WERI-Rb-1 (cell line): ENCODE data around the gene FAM216A.

ENCODE experiments used
- DNase-seq: peaks from one replicate; pipeline ENCODE4 v3.0.0-alpha.2; 2020
- H3K27ac ChIP-seq: fragments of 250-450 bp; sonication (Bioruptor Pico); 2 replicates; pipeline ENCODE4 v1.5.1; 2020; ENCODE audit warnings: mild to moderate bottlenecking, moderate library complexity
- H3K27me3 ChIP-seq: fragments of 250-450 bp; sonication (Bioruptor Pico); 2 replicates; pipeline ENCODE4 v1.5.1; 2021; ENCODE audit warnings: mild to moderate bottlenecking, low read depth, moderate library complexity; ENCODE audit not compliant: insufficient read depth, severe bottlenecking
- H3K36me3 ChIP-seq: fragments of 250-450 bp; sonication (Bioruptor Pico); 2 replicates; pipeline ENCODE4 v1.5.1; 2020; ENCODE audit warnings: mild to moderate bottlenecking, moderate library complexity
- H3K4me3 ChIP-seq: 2 replicates; pipeline ENCODE4 v1.5.1; 2011; ENCODE audit warnings: low read depth, mild to moderate bottlenecking, control low read depth, low read length
- H3K9me3 ChIP-seq: fragments of 250-450 bp; sonication (Bioruptor Pico); 2 replicates; pipeline ENCODE4 v1.5.1; 2021; ENCODE audit warnings: mild to moderate bottlenecking, moderate library complexity; ENCODE audit not compliant: severe bottlenecking
- CTCF ChIP-seq: IDR thresholded peaks from 2 replicates; pipeline ENCODE4 v1.5.1; 2011; ENCODE audit warnings: low read depth, mild to moderate bottlenecking, control low read depth, inconsistent platforms, low read length

Gene FAM216A

DNA sequence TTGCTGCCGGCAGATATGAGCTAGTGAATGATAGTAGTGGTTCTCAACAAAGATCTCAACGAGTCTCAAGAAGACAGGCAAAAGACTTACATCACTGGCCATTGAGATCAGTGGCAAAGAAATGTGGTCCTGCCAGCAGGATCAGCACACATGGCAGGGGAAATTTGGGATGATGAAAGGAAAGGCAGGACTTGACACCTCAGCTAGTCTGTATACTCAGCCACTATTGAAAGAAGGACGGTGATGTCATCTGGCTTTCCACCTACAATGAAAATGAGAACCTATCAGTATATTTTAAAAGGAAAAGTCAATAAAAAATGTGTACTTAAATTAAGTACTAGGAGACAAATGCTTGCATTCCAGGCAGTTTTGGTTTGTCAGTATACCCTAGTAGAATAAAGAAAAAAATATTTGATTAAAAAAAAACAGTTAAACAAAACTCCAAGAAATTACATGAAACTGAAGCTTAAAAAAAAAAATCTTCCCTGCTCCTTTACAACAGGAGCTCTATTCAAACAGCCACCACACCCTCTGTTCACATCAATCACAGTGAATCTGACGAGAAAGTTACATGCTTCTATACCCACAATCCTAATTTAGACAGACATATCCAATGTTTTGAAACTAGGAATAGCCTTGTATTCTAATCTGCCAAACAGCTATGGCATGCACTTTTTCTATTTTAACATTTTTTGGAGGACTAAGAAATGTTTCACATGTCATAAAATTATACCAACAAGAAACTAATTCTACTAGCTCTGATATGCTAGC, 68.4 kb downstream of the FAM216A start:
- no peak for DNase-seq
- Histone ChIP-seq H3K27ac (no peak overlapping the region), H3K27me3 (no peaks in the 10 kb centered on the region), H3K4me3 (no peak overlapping the region), H3K36me3 (peaks cover 35% of the 10 kb centered on the region), H3K9me3 (no peaks in the 10 kb centered on the region)
- TF ChIP-seq CTCF, result no peak

- H3K9me3 ChIP-seq, result no peaks in the 10 kb centered on the region
- peaks cover 35% of the 10 kb centered on the region for H3K36me3 ChIP-seq
- no peak overlapping the region for H3K4me3 ChIP-seq
- no peaks in the 10 kb centered on the region for H3K27me3 ChIP-seq
- no peak for TF ChIP-seq CTCF
- H3K27ac ChIP-seq, result no peak overlapping the region
- DNase-seq, result no peak
Observed at GRCh38 chr12:110537605-110538409, 69.2 kb downstream of the FAM216A start.

- H3K27me3 ChIP-seq, result no peaks in the 10 kb centered on the region
- no peak overlapping the region for H3K4me3 ChIP-seq
- H3K27ac ChIP-seq, result peak overlapping the region; percentile 30; the same call in 1 of the 2 replicates
- peaks cover 35% of the 10 kb centered on the region for H3K36me3 ChIP-seq
- DNase-seq, result no peak
- TF ChIP-seq CTCF, result no peak
- H3K9me3 ChIP-seq, result no peaks in the 10 kb centered on the region
Observed at GRCh38 chr12:110538869-110539622, 70.4 kb downstream of the FAM216A start.
